ENCODE results near the gene CHM. TPM values are rescaled to one million over a fixed set of nuclear protein-coding genes. Genes with fewer than 3 reads are reported as not detected.

The CHM gene
- total RNA-seq, 1 experiment from 2014 or later = 18.1 TPM

- TF ChIP-seq, protein P1, sequence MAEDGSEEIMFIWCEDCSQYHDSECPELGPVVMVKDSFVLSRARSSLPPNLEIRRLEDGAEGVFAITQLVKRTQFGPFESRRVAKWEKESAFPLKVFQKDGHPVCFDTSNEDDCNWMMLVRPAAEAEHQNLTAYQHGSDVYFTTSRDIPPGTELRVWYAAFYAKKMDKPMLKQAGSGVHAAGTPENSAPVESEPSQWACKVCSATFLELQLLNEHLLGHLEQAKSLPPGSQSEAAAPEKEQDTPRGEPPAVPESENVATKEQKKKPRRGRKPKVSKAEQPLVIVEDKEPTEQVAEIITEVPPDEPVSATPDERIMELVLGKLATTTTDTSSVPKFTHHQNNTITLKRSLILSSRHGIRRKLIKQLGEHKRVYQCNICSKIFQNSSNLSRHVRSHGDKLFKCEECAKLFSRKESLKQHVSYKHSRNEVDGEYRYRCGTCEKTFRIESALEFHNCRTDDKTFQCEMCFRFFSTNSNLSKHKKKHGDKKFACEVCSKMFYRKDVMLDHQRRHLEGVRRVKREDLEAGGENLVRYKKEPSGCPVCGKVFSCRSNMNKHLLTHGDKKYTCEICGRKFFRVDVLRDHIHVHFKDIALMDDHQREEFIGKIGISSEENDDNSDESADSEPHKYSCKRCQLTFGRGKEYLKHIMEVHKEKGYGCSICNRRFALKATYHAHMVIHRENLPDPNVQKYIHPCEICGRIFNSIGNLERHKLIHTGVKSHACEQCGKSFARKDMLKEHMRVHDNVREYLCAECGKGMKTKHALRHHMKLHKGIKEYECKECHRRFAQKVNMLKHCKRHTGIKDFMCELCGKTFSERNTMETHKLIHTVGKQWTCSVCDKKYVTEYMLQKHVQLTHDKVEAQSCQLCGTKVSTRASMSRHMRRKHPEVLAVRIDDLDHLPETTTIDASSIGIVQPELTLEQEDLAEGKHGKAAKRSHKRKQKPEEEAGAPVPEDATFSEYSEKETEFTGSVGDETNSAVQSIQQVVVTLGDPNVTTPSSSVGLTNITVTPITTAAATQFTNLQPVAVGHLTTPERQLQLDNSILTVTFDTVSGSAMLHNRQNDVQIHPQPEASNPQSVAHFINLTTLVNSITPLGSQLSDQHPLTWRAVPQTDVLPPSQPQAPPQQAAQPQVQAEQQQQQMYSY (CRISPR knock-in tag; IDR thresholded peaks at IDR 0.05) = no peak
- TF ChIP-seq E2F4 (CRISPR knock-in tag; IDR thresholded peaks at IDR 0.05; ENCODE audit: borderline replicate concordance, low read depth) = no peak
- no peak for TF ChIP-seq NR1H2 (CRISPR knock-in tag; IDR thresholded peaks at IDR 0.05)
- TF ChIP-seq, protein P2, sequence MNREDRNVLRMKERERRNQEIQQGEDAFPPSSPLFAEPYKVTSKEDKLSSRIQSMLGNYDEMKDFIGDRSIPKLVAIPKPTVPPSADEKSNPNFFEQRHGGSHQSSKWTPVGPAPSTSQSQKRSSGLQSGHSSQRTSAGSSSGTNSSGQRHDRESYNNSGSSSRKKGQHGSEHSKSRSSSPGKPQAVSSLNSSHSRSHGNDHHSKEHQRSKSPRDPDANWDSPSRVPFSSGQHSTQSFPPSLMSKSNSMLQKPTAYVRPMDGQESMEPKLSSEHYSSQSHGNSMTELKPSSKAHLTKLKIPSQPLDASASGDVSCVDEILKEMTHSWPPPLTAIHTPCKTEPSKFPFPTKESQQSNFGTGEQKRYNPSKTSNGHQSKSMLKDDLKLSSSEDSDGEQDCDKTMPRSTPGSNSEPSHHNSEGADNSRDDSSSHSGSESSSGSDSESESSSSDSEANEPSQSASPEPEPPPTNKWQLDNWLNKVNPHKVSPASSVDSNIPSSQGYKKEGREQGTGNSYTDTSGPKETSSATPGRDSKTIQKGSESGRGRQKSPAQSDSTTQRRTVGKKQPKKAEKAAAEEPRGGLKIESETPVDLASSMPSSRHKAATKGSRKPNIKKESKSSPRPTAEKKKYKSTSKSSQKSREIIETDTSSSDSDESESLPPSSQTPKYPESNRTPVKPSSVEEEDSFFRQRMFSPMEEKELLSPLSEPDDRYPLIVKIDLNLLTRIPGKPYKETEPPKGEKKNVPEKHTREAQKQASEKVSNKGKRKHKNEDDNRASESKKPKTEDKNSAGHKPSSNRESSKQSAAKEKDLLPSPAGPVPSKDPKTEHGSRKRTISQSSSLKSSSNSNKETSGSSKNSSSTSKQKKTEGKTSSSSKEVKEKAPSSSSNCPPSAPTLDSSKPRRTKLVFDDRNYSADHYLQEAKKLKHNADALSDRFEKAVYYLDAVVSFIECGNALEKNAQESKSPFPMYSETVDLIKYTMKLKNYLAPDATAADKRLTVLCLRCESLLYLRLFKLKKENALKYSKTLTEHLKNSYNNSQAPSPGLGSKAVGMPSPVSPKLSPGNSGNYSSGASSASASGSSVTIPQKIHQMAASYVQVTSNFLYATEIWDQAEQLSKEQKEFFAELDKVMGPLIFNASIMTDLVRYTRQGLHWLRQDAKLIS (CRISPR knock-in tag; IDR thresholded peaks at IDR 0.05; ENCODE audit: borderline replicate concordance) = no peak
- no peak for TF ChIP-seq GTF2I (CRISPR knock-in tag; conservative IDR thresholded peaks at IDR 0.05)
- TF ChIP-seq PREB (CRISPR knock-in tag; IDR thresholded peaks at IDR 0.05; ENCODE audit: borderline replicate concordance) = no peak
- no peak for TF ChIP-seq TEAD4 (CRISPR knock-in tag; IDR thresholded peaks at IDR 0.05)
- no peak for TF ChIP-seq ZNF416 (CRISPR knock-in tag; IDR thresholded peaks at IDR 0.05)
- TF ChIP-seq MXD4 (CRISPR knock-in tag; IDR thresholded peaks at IDR 0.05; ENCODE audit: borderline replicate concordance) = no peak
- TF ChIP-seq NFYB (CRISPR knock-in tag; conservative IDR thresholded peaks at IDR 0.05; ENCODE audit: low read depth) = no peak
- TF ChIP-seq NFATC4 (CRISPR knock-in tag; IDR thresholded peaks at IDR 0.05) = no peak
- TF ChIP-seq NFE2L1 (CRISPR knock-in tag; IDR thresholded peaks at IDR 0.05) = no peak
- no peak for TF ChIP-seq ZNF532 (CRISPR knock-in tag; IDR thresholded peaks at IDR 0.05; ENCODE audit: borderline replicate concordance)
- no peak for TF ChIP-seq MLX (CRISPR knock-in tag; IDR thresholded peaks at IDR 0.05)
- TF ChIP-seq, protein P3, sequence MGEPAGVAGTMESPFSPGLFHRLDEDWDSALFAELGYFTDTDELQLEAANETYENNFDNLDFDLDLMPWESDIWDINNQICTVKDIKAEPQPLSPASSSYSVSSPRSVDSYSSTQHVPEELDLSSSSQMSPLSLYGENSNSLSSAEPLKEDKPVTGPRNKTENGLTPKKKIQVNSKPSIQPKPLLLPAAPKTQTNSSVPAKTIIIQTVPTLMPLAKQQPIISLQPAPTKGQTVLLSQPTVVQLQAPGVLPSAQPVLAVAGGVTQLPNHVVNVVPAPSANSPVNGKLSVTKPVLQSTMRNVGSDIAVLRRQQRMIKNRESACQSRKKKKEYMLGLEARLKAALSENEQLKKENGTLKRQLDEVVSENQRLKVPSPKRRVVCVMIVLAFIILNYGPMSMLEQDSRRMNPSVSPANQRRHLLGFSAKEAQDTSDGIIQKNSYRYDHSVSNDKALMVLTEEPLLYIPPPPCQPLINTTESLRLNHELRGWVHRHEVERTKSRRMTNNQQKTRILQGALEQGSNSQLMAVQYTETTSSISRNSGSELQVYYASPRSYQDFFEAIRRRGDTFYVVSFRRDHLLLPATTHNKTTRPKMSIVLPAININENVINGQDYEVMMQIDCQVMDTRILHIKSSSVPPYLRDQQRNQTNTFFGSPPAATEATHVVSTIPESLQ (CRISPR knock-in tag; IDR thresholded peaks at IDR 0.05) = no peak
- TF ChIP-seq, protein P4, sequence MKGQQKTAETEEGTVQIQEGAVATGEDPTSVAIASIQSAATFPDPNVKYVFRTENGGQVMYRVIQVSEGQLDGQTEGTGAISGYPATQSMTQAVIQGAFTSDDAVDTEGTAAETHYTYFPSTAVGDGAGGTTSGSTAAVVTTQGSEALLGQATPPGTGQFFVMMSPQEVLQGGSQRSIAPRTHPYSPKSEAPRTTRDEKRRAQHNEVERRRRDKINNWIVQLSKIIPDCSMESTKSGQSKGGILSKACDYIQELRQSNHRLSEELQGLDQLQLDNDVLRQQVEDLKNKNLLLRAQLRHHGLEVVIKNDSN (CRISPR knock-in tag; IDR thresholded peaks at IDR 0.05) = no peak
- CTCF ChIA-PET = no interaction called here
- Mint-ChIP-seq H3K4me3 (no peak overlapping the region), H3K9me3 (no peaks in the 10 kb centered on the region), H3K4me1 (peaks cover 10% of the 10 kb centered on the region), H3K27me3 (ENCODE audit: low read depth) (no peaks in the 10 kb centered on the region), H3K36me3 (no peaks in the 10 kb centered on the region), H3K27ac (no peak overlapping the region)
- DNase-seq (ENCODE audit: low spot score) = no peak
- POLR2A ChIA-PET = no interaction called here
- no peak for ATAC-seq
Observed at GRCh38 chrX:85903692-85904471, 143.5 kb downstream of the CHM start.

Measured in WTC11 (cell line).